C4-2B (cell line): ENCODE data around the gene MAP4.

Experiments used
- H3K27ac ChIP-seq: fragments of 450-650 bp; 2 replicates; pipeline ENCODE4 v1.5.1; 2017
- CTCF ChIP-seq: fragments of 450-650 bp; conservative IDR thresholded peaks from 2 replicates; pipeline ENCODE4 v1.5.1; 2017; ENCODE audit warnings: mild to moderate bottlenecking
- ZFX ChIP-seq: fragments of 450-650 bp; IDR thresholded peaks from 2 replicates; pipeline ENCODE4 v1.6.1; 2017

The MAP4 gene

GRCh38 chr3:48047841-48048464, 31.7 kb upstream of the MAP4 start:
- TF ChIP-seq CTCF (no peak), ZFX (no peak)

GRCh38 chr3:48042071-48042760, 26.0 kb upstream of the MAP4 start:
- H3K27ac ChIP-seq: no peak overlapping the region
- no peak for TF ChIP-seq CTCF
- TF ChIP-seq ZFX: no peak

More at GRCh38 chr3:48047841-48048464, 31.7 kb upstream of the MAP4 start:
- no peak overlapping the region for H3K27ac ChIP-seq

DNA sequence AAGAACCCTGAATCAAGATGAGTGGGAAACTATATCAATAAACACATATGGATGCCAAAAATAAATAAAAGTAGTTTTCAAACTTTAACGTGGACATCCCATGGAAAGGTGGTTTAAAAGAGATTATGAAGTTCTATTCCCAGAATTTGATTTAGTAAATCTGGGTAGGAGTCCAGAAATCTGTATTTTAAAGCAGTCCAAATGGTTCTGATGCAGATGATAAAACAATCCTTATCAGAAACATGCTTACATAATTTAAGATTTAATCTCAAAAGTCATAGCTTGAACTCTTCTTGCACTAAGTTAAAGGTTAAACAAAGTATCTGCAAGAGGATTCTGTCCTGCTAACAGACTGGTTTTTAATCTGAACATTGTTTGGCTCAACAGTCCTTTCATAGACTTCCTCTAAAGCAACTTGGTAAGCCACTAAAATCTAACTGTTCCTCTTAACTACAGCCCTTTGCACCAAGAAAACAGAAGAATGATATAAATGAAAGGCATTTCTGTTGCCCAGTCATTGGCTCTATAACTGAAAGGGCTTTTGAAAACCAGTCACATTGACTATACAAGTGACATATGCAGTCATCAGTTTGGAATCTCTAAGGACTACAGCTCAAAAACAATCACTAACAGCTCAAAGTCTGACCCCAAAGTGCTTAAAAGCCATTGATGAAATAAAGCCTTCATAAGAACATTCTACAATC, 23.4 kb upstream of the MAP4 start:
- TF ChIP-seq CTCF: no peak
- no peak for TF ChIP-seq ZFX
- H3K27ac ChIP-seq: peak overlapping the region; percentile 36; the same call in 1 of the 2 replicates

DNA sequence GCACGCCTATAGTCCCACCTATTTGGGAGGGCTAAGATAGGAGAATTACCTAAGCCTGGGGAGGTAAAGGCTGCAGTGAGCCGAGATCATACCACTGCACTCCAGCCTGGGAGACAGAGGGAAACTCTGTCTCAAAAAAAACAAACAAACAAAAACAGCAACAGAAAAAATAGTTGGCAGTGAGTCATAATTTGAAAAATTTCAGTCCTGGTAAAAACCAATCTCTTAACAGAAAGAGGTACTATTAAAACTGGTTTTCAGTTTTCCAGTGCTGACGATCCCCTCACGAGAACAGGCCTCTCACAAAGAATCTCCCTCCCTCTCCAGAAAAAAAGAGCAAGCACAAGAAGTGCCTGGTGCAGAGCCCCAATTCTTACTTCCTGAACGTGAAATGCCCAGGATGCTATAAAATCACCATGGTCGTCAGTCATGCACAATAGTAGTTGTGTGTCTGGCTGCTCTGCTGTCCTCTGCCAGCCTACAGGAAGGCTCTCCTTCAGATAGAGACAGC, 22.8 kb upstream of the MAP4 start:
- TF ChIP-seq ZFX (no peak), CTCF (no peak)
- peak overlapping the region; percentile 36 for H3K27ac ChIP-seq

DNA sequence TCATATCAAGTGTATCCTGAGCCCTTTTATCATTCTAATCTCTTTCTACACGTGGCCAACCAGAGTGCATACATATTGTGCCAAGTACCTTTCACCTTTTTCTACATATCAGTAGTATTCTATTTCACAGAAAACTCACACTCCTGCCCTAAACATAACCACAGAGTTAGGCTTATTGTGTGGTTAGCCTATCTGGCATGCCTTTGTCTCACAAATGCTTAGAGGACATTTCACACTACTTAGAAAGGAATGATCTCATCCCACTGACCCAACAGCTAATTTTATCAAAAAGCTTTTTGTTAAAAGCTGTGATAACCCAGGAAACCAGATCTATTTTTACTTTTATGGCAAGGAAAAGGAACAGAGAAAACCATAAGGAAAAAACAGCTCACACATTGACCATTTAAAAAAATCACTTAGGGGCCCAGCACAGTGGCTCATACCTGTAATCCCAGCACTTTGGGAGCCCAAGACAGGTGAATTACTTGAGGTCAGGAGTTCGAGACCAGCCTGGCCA, 17.8 kb upstream of the MAP4 start:
- no peak for TF ChIP-seq CTCF
- TF ChIP-seq ZFX: no peak
- no peak overlapping the region for H3K27ac ChIP-seq

DNA sequence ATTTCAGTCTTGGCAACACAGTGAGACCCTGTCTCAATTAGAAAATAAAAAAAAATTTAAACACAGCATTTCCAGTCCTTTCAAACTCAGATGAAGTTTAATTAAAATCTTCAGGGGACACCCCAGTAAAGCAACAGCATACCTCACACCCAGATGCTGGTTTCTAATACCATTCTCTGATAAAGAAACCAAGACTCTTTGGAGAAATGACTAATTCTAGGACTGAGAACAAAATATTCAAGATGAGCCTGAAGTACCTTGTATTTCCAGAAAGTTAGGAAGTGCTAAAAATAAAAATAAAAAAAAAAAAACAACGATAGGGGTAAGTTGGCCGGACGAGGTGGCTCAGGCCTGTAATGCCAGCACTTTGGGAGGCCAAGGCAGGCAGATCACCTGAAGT, 14.0 kb upstream of the MAP4 start:
- TF ChIP-seq CTCF (no peak), ZFX (no peak)
- H3K27ac ChIP-seq: no peak overlapping the region
